Trophoblast cell (in vitro differentiated cells and primary cell): ENCODE measurements around the gene JAK3.

Source experiments
- DNase-seq, 2 donors: peaks; one replicate each; pipeline ENCODE4 v3.0.0-alpha.2; 2016
- H2AFZ ChIP-seq: 2 replicates; pipeline ENCODE4 v1.6.1; 2013; ENCODE audit warnings: low read length, moderate library complexity, mild to moderate bottlenecking; ENCODE audit not compliant: insufficient read depth, poor library complexity
- H2AK5ac ChIP-seq: 2 replicates; pipeline ENCODE4 v1.6.1; 2013; ENCODE audit warnings: mild to moderate bottlenecking, low read length
- H2BK120ac ChIP-seq: 2 replicates; pipeline ENCODE4 v1.6.1; 2013; ENCODE audit warnings: low read length, mild to moderate bottlenecking, moderate library complexity; ENCODE audit not compliant: insufficient read depth, poor library complexity
- H2BK12ac ChIP-seq: 2 replicates; pipeline ENCODE4 v1.6.1; 2013; ENCODE audit warnings: mild to moderate bottlenecking, low read length, moderate library complexity
- H2BK5ac ChIP-seq: 2 replicates; pipeline ENCODE4 v1.6.1; 2013; ENCODE audit warnings: low read length, low read depth, moderate library complexity, mild to moderate bottlenecking; ENCODE audit not compliant: poor library complexity
- H3K14ac ChIP-seq: 2 replicates; pipeline ENCODE4 v1.6.1; 2013; ENCODE audit warnings: mild to moderate bottlenecking, low read length
- H3K18ac ChIP-seq: 2 replicates; pipeline ENCODE4 v1.6.1; 2013; ENCODE audit warnings: mild to moderate bottlenecking, low read length
- H3K23ac ChIP-seq: 2 replicates; pipeline ENCODE4 v1.6.1; 2013; ENCODE audit warnings: low read length
- H3K27ac ChIP-seq: 2 replicates; pipeline ENCODE4 v1.5.1; 2013; ENCODE audit warnings: low read depth, mild to moderate bottlenecking, inconsistent platforms, low read length, moderate library complexity
- H3K27me3 ChIP-seq: 2 replicates; pipeline ENCODE4 v1.6.1; 2013; ENCODE audit warnings: inconsistent platforms, mild to moderate bottlenecking, low read length, moderate library complexity; ENCODE audit not compliant: insufficient read depth
- H3K36me3 ChIP-seq, 2 experiments: 1 replicate in 1 of 2; 2 replicates in 1 of 2; pipeline ENCODE4 v1.6.1; 2013; ENCODE audit warnings: low read length in 2 of 2, mild to moderate bottlenecking in 2 of 2, moderate library complexity in 1 of 2; ENCODE audit not compliant: insufficient read depth in 2 of 2, control insufficient read depth in 1 of 2
- H3K4ac ChIP-seq: 2 replicates; pipeline ENCODE4 v1.6.1; 2013; ENCODE audit warnings: low read depth, mild to moderate bottlenecking, low read length, moderate library complexity
- H3K4me1 ChIP-seq, 2 experiments: 1 replicate in 1 of 2; 2 replicates in 1 of 2; pipeline ENCODE4 v1.6.1; 2013; ENCODE audit warnings: low read length in 2 of 2, mild to moderate bottlenecking in 2 of 2, moderate library complexity in 1 of 2; ENCODE audit not compliant: insufficient read depth in 2 of 2, control insufficient read depth in 1 of 2
- H3K4me2 ChIP-seq: 2 replicates; pipeline ENCODE4 v1.6.1; 2013; ENCODE audit warnings: inconsistent platforms, mild to moderate bottlenecking, low read length, moderate library complexity
- H3K4me3 ChIP-seq: 2 replicates; pipeline ENCODE4 v1.5.1; 2013; ENCODE audit warnings: mild to moderate bottlenecking, low read depth, low read length, inconsistent platforms
- H3K79me1 ChIP-seq: one replicate; pipeline ENCODE4 v1.6.1; 2013; ENCODE audit warnings: low read length
- H3K79me2 ChIP-seq: 2 replicates; pipeline ENCODE4 v1.6.1; 2013; ENCODE audit warnings: low read length, mild to moderate bottlenecking; ENCODE audit not compliant: control insufficient read depth, insufficient read depth, poor library complexity
- H3K9ac ChIP-seq: 2 replicates; pipeline ENCODE4 v1.6.1; 2013; ENCODE audit warnings: mild to moderate bottlenecking, low read length
- H3K9me3 ChIP-seq: 2 replicates; pipeline ENCODE4 v1.6.1; 2013; ENCODE audit warnings: low read depth, mild to moderate bottlenecking, control low read depth, inconsistent platforms, low read length; ENCODE audit not compliant: insufficient read depth
- H4K12ac ChIP-seq: 2 replicates; pipeline ENCODE4 v1.6.1; 2013; ENCODE audit warnings: low read depth, mild to moderate bottlenecking, low read length, moderate library complexity
- H4K8ac ChIP-seq: 2 replicates; pipeline ENCODE4 v1.6.1; 2013; ENCODE audit warnings: low read depth, mild to moderate bottlenecking, low read length, moderate library complexity
- H4K91ac ChIP-seq: one replicate; pipeline ENCODE4 v1.6.1; 2013; ENCODE audit warnings: low read depth, mild to moderate bottlenecking, low read length, moderate library complexity
- WGBS: extraction: QIAGEN DNeasy Blood & Tissue Kit; methylation state at CpG from one replicate; pipeline ENCODE4 v1.1.7; 2013; ENCODE audit warnings: missing lambda C conversion rate; ENCODE audit not compliant: insufficient read length, insufficient coverage; ENCODE audit errors: extremely low coverage; 5-methylcytosine and 5-hydroxymethylcytosine counted together

Gene JAK3

DNA sequence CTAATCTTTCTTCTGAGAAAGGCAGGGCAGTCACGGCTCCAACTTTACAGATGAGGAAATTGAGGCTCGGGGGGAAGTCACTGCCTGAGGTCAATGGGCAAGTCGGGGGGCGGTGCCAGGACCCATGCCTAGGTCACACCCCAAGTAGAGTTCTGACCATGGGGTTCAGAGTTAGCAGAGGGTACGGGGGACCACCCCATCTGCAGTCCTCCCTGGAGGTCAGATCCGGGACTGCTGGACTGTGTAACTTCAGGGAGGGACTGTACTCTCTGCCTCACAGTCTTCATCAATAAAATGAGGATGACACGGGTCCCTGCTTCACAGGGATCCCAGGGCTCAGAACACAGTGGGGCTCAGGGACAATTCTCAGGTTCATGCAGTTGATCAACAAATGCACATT, 31.7 kb upstream of the JAK3 start:
- Histone ChIP-seq H3K79me2 (no peaks in the 10 kb centered on the region), H2BK120ac (no peak overlapping the region), H2BK5ac (no peak overlapping the region), H3K27me3 (no peaks in the 10 kb centered on the region), H3K18ac (no peak overlapping the region), H4K91ac (no peak overlapping the region), H3K36me3 (no peaks in the 10 kb centered on the region), H3K4me3 (no peak overlapping the region), H4K8ac (no peak overlapping the region), H3K79me1 (no peaks in the 10 kb centered on the region), H3K27ac (no peak overlapping the region), H2BK12ac (no peak overlapping the region), H3K9ac (no peak overlapping the region), H3K4me2 (no peak overlapping the region), H3K4ac (no peak overlapping the region), H2AK5ac (no peak overlapping the region), H4K12ac (no peak overlapping the region), H3K14ac (no peak overlapping the region), H3K23ac (no peak overlapping the region), H3K4me1 (no peaks in the 10 kb centered on the region), H2AFZ (no peak overlapping the region), H3K9me3 (peaks cover 4% of the 10 kb centered on the region)
- WGBS, result no CpG with 5 or more reads among the region's 7 CpGs
- no peak for DNase-seq

DNA sequence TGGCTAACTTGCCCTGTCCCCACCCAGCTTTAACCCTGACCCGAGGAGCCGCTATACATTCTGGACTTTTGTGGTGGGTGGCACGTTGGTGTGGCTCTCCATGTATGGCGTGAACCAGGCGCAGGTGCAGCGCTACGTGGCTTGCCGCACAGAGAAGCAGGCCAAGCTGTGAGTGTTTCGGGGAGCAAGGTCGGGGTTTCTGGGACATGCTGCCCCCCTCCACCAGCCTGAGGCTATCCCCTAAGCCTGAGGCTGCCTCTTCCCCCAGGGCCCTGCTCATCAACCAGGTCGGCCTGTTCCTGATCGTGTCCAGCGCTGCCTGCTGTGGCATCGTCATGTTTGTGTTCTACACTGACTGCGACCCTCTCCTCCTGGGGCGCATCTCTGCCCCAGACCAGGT, 29.9 kb upstream of the JAK3 start:
- H2AFZ ChIP-seq, result no peak overlapping the region
- no peak overlapping the region for H2BK120ac ChIP-seq
- H3K79me2 ChIP-seq, result peaks cover 1% of the 10 kb centered on the region
- H3K4me3 ChIP-seq, result no peak overlapping the region
- H3K36me3 ChIP-seq, result no peaks in the 10 kb centered on the region
- no peak overlapping the region for H4K91ac ChIP-seq
- no peak overlapping the region for H2BK5ac ChIP-seq
- no peak overlapping the region for H3K4ac ChIP-seq
- H3K14ac ChIP-seq, result no peak overlapping the region
- no peak overlapping the region for H3K27ac ChIP-seq
- H2BK12ac ChIP-seq, result no peak overlapping the region
- no peaks in the 10 kb centered on the region for H3K27me3 ChIP-seq
- H3K9ac ChIP-seq, result no peak overlapping the region
- no peak for DNase-seq
- peaks cover 5% of the 10 kb centered on the region for H3K9me3 ChIP-seq
- H4K12ac ChIP-seq, result no peak overlapping the region
- H4K8ac ChIP-seq, result no peak overlapping the region
- H3K18ac ChIP-seq, result no peak overlapping the region
- peaks cover 5% of the 10 kb centered on the region in 2 experiments for H3K4me1 ChIP-seq
- no CpG with 5 or more reads among the region's 16 CpGs for WGBS
- H3K79me1 ChIP-seq, result no peaks in the 10 kb centered on the region
- no peak overlapping the region for H3K23ac ChIP-seq
- no peak overlapping the region for H3K4me2 ChIP-seq
- no peak overlapping the region for H2AK5ac ChIP-seq

DNA sequence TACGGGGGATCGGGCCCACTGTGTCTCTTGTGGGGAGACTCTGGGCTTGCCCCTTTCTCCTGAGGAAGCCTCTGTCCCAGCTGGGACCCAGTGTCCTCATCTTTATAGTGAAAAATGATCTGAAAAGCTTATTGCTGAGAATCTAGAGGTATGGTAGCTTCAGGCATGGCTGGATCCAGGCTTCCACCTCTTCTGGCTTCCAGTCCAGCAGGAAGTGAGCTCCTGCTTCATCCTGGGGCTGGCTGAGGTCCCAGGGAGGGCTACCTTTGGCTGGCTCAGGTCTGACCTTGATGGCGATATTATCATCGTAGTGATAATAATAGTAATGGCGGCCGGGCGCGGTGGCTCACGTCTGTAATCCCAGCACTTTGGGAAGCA, 27.0 kb upstream of the JAK3 start:
- H3K23ac ChIP-seq, result no peak overlapping the region
- no peak overlapping the region for H3K27ac ChIP-seq
- H3K27me3 ChIP-seq, result no peaks in the 10 kb centered on the region
- H2BK5ac ChIP-seq, result no peak overlapping the region
- H2AK5ac ChIP-seq, result no peak overlapping the region
- no peak overlapping the region for H3K18ac ChIP-seq
- no peak for DNase-seq
- H3K79me1 ChIP-seq, result no peaks in the 10 kb centered on the region
- H3K9me3 ChIP-seq, result peaks cover 5% of the 10 kb centered on the region
- H2BK12ac ChIP-seq, result no peak overlapping the region
- no peak overlapping the region for H3K4me2 ChIP-seq
- H2AFZ ChIP-seq, result no peak overlapping the region
- no peaks in the 10 kb centered on the region for H3K36me3 ChIP-seq
- peaks cover 5% of the 10 kb centered on the region in 2 experiments for H3K4me1 ChIP-seq
- no peak overlapping the region for H4K8ac ChIP-seq
- peaks cover 1% of the 10 kb centered on the region for H3K79me2 ChIP-seq
- H4K12ac ChIP-seq, result no peak overlapping the region
- no peak overlapping the region for H3K14ac ChIP-seq
- WGBS, result no CpG with 5 or more reads among the region's 9 CpGs
- no peak overlapping the region for H4K91ac ChIP-seq
- H3K4ac ChIP-seq, result no peak overlapping the region
- H3K4me3 ChIP-seq, result no peak overlapping the region
- no peak overlapping the region for H2BK120ac ChIP-seq
- H3K9ac ChIP-seq, result no peak overlapping the region

DNA sequence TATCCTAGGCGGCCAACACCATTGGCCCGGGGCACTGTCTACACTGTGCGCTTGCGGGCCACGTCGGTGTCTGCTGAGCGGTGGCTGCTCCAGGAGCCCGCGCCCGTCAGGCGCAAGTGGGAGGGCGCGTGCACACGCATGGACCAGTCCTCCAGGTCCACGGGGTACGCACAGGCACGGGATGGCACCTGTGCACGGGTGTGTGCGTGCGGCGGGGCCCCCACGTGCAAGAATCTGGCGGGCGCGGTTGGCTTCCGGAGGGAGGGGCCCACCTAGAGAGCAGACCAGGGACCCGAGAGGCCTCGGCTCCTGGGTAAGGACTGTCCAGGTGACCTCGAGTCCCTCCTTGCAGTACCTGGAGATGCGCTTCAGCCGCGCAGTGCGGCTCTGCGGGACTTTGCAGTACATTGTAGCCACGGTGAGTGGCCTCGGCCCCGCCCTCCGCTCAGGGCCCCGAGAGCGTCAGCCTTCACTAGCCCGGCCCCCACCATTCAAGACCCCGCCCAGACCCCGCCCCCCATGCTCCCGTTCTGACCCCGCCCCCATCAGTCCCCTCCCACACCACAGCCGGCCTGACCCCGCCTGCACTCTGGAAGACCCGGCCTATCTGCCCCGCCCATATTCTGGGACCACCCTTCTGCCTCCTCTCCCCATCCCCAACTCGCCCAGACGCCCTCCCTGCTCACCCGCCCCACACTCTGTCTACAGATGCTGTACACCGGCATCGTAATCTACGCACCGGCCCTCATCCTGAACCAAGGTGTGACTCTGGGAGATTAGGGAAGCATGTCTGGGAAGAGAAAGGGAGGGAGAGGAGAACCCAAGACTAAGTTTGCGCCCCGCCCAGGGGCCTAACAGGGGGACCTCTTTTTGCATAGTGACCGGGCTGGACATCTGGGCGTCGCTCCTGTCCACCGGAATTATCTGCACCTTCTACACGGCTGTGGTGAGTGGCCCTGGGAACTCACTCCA, 26.3 kb upstream of the JAK3 start:
- no peak overlapping the region for H3K4ac ChIP-seq
- no peak overlapping the region for H3K27ac ChIP-seq
- peak overlapping the region; percentile 56 for H3K4me2 ChIP-seq
- no peak overlapping the region for H3K23ac ChIP-seq
- no CpG with 5 or more reads among the region's 63 CpGs for WGBS
- peak overlapping the region; percentile 3 for H2AFZ ChIP-seq
- no peak overlapping the region for H2AK5ac ChIP-seq
- H2BK120ac ChIP-seq, result no peak overlapping the region
- peaks cover 5% of the 10 kb centered on the region for H3K9me3 ChIP-seq
- no peak overlapping the region for H3K18ac ChIP-seq
- no peak overlapping the region for H2BK12ac ChIP-seq
- no peaks in the 10 kb centered on the region for H3K36me3 ChIP-seq
- H4K91ac ChIP-seq, result no peak overlapping the region
- no peak overlapping the region for H2BK5ac ChIP-seq
- H3K27me3 ChIP-seq, result no peaks in the 10 kb centered on the region
- H4K8ac ChIP-seq, result no peak overlapping the region
- H3K79me1 ChIP-seq, result no peaks in the 10 kb centered on the region
- peak; percentile 75 to 77 for DNase-seq
- H3K9ac ChIP-seq, result no peak overlapping the region
- H4K12ac ChIP-seq, result peak overlapping the region; percentile 12
- peaks cover 5% of the 10 kb centered on the region in 2 experiments for H3K4me1 ChIP-seq
- H3K4me3 ChIP-seq, result peak overlapping the region; percentile 54
- peaks cover 1% of the 10 kb centered on the region for H3K79me2 ChIP-seq
- no peak overlapping the region for H3K14ac ChIP-seq
